HEK293 (cell line): ENCODE measurements around the gene PRCC.
A peak's percentile ranks its signal among the peaks of the same experiment; 100 is the strongest.

ENCODE experiments used
- CTCF ChIA-PET: fragments of 350-600 bp; formaldehyde crosslinking; extraction: SDS; loops from one replicate; lab custom pipeline; 2021; ENCODE audit warnings: antibody characterized with exemption; lab: Yijun Ruan, JAX
- POLR2A ChIA-PET: fragments of 300-600 bp; formaldehyde crosslinking; extraction: SDS; loops from one replicate; lab custom pipeline; 2020; ENCODE audit warnings: antibody characterized with exemption, inconsistent platforms; lab: Yijun Ruan, JAX
- H3K27ac ChIP-seq: fragments of 200-500 bp; sonication (Bioruptor generic); 2 replicates; pipeline ENCODE4 v1.5.1; 2014; ENCODE audit warnings: low read depth, low read length, control low read depth, inconsistent platforms; ENCODE audit errors: extremely low read depth
- H3K36me3 ChIP-seq, 2 experiments: fragments of 200-500 bp in 1 of 2; sonication (Bioruptor generic) in 1 of 2; 1 replicate in 1 of 2; 2 replicates in 1 of 2; pipeline ENCODE4 v1.5.1; 2014 to 2017; ENCODE audit warnings: inconsistent platforms in 2 of 2, low read length in 2 of 2; ENCODE audit not compliant: control insufficient read depth in 2 of 2, insufficient read depth in 1 of 2
- H3K4me1 ChIP-seq: fragments of 200-500 bp; sonication (Bioruptor generic); 2 replicates; pipeline ENCODE4 v1.5.1; 2014; ENCODE audit warnings: mild to moderate bottlenecking, low read length, inconsistent platforms; ENCODE audit not compliant: control insufficient read depth, insufficient read depth
- H3K4me3 ChIP-seq: 2 replicates; pipeline ENCODE4 v1.5.1; 2011; ENCODE audit warnings: low read depth, mild to moderate bottlenecking, control low read depth, low read length, moderate library complexity
- H3K9me3 ChIP-seq: fragments of 200-500 bp; sonication (Bioruptor generic); 2 replicates; pipeline ENCODE4 v1.5.1; 2014; ENCODE audit warnings: low read depth, low read length, inconsistent platforms; ENCODE audit not compliant: control insufficient read depth, insufficient read depth
- GLIS1 ChIP-seq: fragments of 450-650 bp; formaldehyde crosslinking; IDR thresholded peaks from 2 replicates; pipeline ENCODE4 v1.5.1; 2016; ENCODE audit warnings: missing biosample characterization, missing genetic modification characterization
- IKZF3 ChIP-seq: fragments of 450-650 bp; IDR thresholded peaks from 2 replicates; pipeline ENCODE4 v1.5.0; 2018; ENCODE audit warnings: missing biosample characterization, mild to moderate bottlenecking, missing genetic modification characterization, moderate library complexity
- KLF7 ChIP-seq: fragments of 450-650 bp; formaldehyde crosslinking; IDR thresholded peaks from 2 replicates; pipeline ENCODE4 v1.5.1; 2016; ENCODE audit warnings: missing biosample characterization, missing genetic modification characterization, borderline replicate concordance
- TRIM28 ChIP-seq: IDR thresholded peaks from 2 replicates; pipeline ENCODE4 v1.6.1; 2011; ENCODE audit warnings: low read length, control low read depth, borderline replicate concordance
- ZEB2 ChIP-seq: fragments of 450-650 bp; formaldehyde crosslinking; IDR thresholded peaks from 2 replicates; pipeline ENCODE4 v1.5.1; 2016; ENCODE audit warnings: missing biosample characterization, missing genetic modification characterization
- ZNF157 ChIP-seq: fragments of 450-650 bp; formaldehyde crosslinking; IDR thresholded peaks from 2 replicates; pipeline ENCODE4 v1.5.1; 2016; ENCODE audit warnings: missing biosample characterization, missing genetic modification characterization
- ZNF175 ChIP-seq: fragments of 450-650 bp; formaldehyde crosslinking; IDR thresholded peaks from 2 replicates; pipeline ENCODE4 v1.5.1; 2016; ENCODE audit warnings: missing biosample characterization, missing genetic modification characterization
- ZNF223 ChIP-seq: fragments of 450-650 bp; formaldehyde crosslinking; IDR thresholded peaks from 2 replicates; pipeline ENCODE4 v1.5.1; 2016; ENCODE audit warnings: missing biosample characterization, missing genetic modification characterization
- ZNF391 ChIP-seq: fragments of 450-650 bp; formaldehyde crosslinking; IDR thresholded peaks from 2 replicates; pipeline ENCODE4 v1.5.1; 2016; ENCODE audit warnings: low read depth, missing biosample characterization, missing genetic modification characterization, borderline replicate concordance
- ZNF623 ChIP-seq: fragments of 450-650 bp; formaldehyde crosslinking; IDR thresholded peaks from 2 replicates; pipeline ENCODE4 v1.5.1; 2016; ENCODE audit warnings: missing biosample characterization, missing genetic modification characterization
- ZNF664 ChIP-seq: fragments of 450-650 bp; formaldehyde crosslinking; IDR thresholded peaks from 2 replicates; pipeline ENCODE4 v1.5.1; 2016; ENCODE audit warnings: missing biosample characterization, missing genetic modification characterization
- ZNF785 ChIP-seq: fragments of 450-650 bp; formaldehyde crosslinking; IDR thresholded peaks from 2 replicates; pipeline ENCODE4 v1.5.1; 2016; ENCODE audit warnings: missing biosample characterization, missing genetic modification characterization
- TF ChIP-seq, protein P1 (sequence below): fragments of 450-650 bp; formaldehyde crosslinking; IDR thresholded peaks from 2 replicates; pipeline ENCODE4 v1.5.1; 2016; ENCODE audit warnings: missing biosample characterization, missing genetic modification characterization
- TF ChIP-seq, protein P2 (sequence below): fragments of 450-650 bp; formaldehyde crosslinking; IDR thresholded peaks from 2 replicates; pipeline ENCODE4 v1.5.1; 2016; ENCODE audit warnings: missing biosample characterization, missing genetic modification characterization
- TF ChIP-seq, protein P3 (sequence below): IDR thresholded peaks from 2 replicates; pipeline ENCODE4 v1.6.1; 2011; ENCODE audit warnings: mild to moderate bottlenecking, low read depth, low read length, borderline replicate concordance
- TF ChIP-seq, protein P4 (sequence below): fragments of 450-650 bp; formaldehyde crosslinking; IDR thresholded peaks from 2 replicates; pipeline ENCODE4 v1.5.1; 2016; ENCODE audit warnings: missing biosample characterization, missing genetic modification characterization
- TF ChIP-seq, protein P5 (sequence below): fragments of 450-650 bp; formaldehyde crosslinking; IDR thresholded peaks from 2 replicates; pipeline ENCODE4 v1.5.1; 2016; ENCODE audit warnings: missing biosample characterization, missing genetic modification characterization
- TF ChIP-seq, protein P6 (sequence below): fragments of 450-650 bp; formaldehyde crosslinking; IDR thresholded peaks from 2 replicates; pipeline ENCODE4 v1.5.1; 2016; ENCODE audit warnings: missing biosample characterization, missing genetic modification characterization

PRCC gene

DNA sequence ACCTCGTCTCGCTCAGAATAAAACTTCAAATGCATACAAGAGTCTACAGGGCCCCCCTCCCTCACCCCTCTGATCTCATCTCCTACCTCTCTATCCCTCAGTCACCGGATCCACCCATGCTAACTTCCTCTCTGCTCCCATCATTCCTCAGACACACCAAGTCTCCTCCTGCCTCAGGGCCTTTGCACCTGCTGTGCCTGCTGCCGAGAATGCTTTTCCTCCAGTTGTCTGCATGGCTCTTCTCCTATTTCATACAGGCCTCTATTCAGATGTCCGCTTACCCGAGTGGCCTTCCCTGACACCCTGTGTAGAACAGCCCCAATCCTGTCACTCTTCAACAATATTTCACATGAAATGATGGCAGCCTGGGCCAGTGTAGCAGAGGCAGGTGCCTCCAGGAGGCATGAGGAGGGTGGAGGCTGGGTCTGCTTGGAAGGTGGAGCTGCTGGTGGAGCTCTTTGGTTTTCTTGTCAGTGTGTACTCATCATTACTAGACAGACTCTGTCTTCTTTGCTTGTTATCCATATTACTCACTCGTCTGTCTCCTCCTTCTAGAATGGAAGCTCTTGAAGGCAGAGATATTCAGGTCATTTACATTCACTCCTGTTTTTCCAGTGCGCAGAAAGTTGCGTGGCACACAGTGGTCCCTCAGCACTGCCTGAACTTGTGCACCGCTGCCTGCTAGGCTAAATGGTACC lies 45.1 kb downstream of the PRCC start:
- TF ChIP-seq ZNF623 (tag by site-specific recombination) = peak; percentile 99
- TF ChIP-seq, protein P1, sequence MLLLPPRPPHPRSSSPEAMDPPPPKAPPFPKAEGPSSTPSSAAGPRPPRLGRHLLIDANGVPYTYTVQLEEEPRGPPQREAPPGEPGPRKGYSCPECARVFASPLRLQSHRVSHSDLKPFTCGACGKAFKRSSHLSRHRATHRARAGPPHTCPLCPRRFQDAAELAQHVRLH (tag by site-specific recombination) = peak; percentile 33; the same call in 1 of the 2 replicates
- no peak for TF ChIP-seq ZNF391 (tag by site-specific recombination)
- TF ChIP-seq, protein P2, sequence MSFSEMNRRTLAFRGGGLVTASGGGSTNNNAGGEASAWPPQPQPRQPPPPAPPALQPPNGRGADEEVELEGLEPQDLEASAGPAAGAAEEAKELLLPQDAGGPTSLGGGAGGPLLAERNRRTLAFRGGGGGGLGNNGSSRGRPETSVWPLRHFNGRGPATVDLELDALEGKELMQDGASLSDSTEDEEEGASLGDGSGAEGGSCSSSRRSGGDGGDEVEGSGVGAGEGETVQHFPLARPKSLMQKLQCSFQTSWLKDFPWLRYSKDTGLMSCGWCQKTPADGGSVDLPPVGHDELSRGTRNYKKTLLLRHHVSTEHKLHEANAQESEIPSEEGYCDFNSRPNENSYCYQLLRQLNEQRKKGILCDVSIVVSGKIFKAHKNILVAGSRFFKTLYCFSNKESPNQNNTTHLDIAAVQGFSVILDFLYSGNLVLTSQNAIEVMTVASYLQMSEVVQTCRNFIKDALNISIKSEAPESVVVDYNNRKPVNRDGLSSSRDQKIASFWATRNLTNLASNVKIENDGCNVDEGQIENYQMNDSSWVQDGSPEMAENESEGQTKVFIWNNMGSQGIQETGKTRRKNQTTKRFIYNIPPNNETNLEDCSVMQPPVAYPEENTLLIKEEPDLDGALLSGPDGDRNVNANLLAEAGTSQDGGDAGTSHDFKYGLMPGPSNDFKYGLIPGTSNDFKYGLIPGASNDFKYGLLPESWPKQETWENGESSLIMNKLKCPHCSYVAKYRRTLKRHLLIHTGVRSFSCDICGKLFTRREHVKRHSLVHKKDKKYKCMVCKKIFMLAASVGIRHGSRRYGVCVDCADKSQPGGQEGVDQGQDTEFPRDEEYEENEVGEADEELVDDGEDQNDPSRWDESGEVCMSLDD (tag by site-specific recombination) = no peak
- no peaks in the 10 kb centered on the region for H3K36me3 ChIP-seq
- ChIA-PET POLR2A (no interaction called here), CTCF (interaction anchor here (0.5 to 1.8 kb wide), 5 partner anchors 12 to 273 kb away, joined by 3 to 4 read pairs (median 3); no protein-coding TSS in a partner anchor)
- H3K4me1 ChIP-seq = no peaks in the 10 kb centered on the region
- H3K27ac ChIP-seq = peak overlapping the region; percentile 8; the same call in 1 of the 2 replicates
- no peaks in the 10 kb centered on the region for H3K9me3 ChIP-seq
- H3K4me3 ChIP-seq = no peak overlapping the region

DNA sequence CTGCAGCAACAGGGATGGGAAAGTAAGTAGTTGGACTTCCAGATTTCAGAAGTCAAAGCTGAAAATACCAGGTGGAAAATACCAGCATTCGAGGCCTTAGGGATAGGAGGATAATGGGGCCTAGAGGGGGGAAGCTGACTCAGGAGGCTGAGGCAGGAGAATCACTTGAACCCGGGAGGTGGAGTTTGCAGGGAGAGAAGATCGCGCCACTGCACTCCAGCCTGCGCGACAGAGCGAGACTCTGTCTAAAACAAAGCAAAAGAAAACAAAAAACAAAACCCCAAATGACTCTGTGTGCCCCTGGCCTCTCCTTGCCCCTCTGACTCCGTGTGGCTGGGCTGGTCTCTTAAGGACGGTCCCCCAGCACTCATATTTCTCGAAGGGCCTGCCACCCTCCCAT lies 46.0 kb downstream of the PRCC start:
- TF ChIP-seq, protein P3, sequence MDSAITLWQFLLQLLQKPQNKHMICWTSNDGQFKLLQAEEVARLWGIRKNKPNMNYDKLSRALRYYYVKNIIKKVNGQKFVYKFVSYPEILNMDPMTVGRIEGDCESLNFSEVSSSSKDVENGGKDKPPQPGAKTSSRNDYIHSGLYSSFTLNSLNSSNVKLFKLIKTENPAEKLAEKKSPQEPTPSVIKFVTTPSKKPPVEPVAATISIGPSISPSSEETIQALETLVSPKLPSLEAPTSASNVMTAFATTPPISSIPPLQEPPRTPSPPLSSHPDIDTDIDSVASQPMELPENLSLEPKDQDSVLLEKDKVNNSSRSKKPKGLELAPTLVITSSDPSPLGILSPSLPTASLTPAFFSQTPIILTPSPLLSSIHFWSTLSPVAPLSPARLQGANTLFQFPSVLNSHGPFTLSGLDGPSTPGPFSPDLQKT = no peak
- TF ChIP-seq ZNF785 (tag by site-specific recombination) = no peak
- TF ChIP-seq, protein P4, sequence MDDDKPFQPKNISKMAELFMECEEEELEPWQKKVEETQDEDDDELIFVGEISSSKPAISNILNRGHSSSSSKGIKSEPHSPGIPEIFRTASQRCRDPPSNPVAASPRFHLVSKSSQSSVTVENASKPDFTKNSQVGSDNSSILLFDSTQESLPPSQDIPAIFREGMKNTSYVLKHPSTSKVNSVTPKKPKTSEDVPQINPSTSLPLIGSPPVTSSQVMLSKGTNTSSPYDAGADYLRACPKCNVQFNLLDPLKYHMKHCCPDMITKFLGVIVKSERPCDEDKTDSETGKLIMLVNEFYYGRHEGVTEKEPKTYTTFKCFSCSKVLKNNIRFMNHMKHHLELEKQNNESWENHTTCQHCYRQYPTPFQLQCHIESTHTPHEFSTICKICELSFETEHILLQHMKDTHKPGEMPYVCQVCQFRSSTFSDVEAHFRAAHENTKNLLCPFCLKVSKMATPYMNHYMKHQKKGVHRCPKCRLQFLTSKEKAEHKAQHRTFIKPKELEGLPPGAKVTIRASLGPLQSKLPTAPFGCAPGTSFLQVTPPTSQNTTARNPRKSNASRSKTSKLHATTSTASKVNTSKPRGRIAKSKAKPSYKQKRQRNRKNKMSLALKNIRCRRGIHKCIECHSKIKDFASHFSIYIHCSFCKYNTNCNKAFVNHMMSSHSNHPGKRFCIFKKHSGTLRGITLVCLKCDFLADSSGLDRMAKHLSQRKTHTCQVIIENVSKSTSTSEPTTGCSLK (tag by site-specific recombination) = no peak
- TF ChIP-seq ZNF175 (tag by site-specific recombination) = no peak
- TF ChIP-seq IKZF3 (tag by site-specific recombination) = no peak
- TF ChIP-seq ZNF664 (tag by site-specific recombination) = no peak
- no peak for TF ChIP-seq TRIM28
- TF ChIP-seq ZEB2 = no peak
- no peak for TF ChIP-seq GLIS1 (tag by site-specific recombination)
- no peak for TF ChIP-seq ZNF157
- TF ChIP-seq, protein P5, sequence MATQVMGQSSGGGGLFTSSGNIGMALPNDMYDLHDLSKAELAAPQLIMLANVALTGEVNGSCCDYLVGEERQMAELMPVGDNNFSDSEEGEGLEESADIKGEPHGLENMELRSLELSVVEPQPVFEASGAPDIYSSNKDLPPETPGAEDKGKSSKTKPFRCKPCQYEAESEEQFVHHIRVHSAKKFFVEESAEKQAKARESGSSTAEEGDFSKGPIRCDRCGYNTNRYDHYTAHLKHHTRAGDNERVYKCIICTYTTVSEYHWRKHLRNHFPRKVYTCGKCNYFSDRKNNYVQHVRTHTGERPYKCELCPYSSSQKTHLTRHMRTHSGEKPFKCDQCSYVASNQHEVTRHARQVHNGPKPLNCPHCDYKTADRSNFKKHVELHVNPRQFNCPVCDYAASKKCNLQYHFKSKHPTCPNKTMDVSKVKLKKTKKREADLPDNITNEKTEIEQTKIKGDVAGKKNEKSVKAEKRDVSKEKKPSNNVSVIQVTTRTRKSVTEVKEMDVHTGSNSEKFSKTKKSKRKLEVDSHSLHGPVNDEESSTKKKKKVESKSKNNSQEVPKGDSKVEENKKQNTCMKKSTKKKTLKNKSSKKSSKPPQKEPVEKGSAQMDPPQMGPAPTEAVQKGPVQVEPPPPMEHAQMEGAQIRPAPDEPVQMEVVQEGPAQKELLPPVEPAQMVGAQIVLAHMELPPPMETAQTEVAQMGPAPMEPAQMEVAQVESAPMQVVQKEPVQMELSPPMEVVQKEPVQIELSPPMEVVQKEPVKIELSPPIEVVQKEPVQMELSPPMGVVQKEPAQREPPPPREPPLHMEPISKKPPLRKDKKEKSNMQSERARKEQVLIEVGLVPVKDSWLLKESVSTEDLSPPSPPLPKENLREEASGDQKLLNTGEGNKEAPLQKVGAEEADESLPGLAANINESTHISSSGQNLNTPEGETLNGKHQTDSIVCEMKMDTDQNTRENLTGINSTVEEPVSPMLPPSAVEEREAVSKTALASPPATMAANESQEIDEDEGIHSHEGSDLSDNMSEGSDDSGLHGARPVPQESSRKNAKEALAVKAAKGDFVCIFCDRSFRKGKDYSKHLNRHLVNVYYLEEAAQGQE (tag by site-specific recombination) = no peak
- no peak for TF ChIP-seq KLF7 (tag by site-specific recombination)
- no peak for TF ChIP-seq ZNF223 (tag by site-specific recombination)
- TF ChIP-seq, protein P6, sequence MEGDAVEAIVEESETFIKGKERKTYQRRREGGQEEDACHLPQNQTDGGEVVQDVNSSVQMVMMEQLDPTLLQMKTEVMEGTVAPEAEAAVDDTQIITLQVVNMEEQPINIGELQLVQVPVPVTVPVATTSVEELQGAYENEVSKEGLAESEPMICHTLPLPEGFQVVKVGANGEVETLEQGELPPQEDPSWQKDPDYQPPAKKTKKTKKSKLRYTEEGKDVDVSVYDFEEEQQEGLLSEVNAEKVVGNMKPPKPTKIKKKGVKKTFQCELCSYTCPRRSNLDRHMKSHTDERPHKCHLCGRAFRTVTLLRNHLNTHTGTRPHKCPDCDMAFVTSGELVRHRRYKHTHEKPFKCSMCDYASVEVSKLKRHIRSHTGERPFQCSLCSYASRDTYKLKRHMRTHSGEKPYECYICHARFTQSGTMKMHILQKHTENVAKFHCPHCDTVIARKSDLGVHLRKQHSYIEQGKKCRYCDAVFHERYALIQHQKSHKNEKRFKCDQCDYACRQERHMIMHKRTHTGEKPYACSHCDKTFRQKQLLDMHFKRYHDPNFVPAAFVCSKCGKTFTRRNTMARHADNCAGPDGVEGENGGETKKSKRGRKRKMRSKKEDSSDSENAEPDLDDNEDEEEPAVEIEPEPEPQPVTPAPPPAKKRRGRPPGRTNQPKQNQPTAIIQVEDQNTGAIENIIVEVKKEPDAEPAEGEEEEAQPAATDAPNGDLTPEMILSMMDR (tag by site-specific recombination) = no peak
- ChIA-PET POLR2A (no interaction called here), CTCF (interaction anchor here (0.9 to 1.3 kb wide), 5 partner anchors 11 to 20 kb away, joined by 3 to 6 read pairs (median 4); no protein-coding TSS in a partner anchor)
- H3K4me3 ChIP-seq = no peak overlapping the region
- H3K9me3 ChIP-seq = no peaks in the 10 kb centered on the region
- H3K4me1 ChIP-seq = no peaks in the 10 kb centered on the region
- H3K27ac ChIP-seq = 0 out of 2 replicates have a peak overlapping the region, but pooled peaks have one; percentile 8
- no peaks in the 10 kb centered on the region for H3K36me3 ChIP-seq
